ENCODE data around the gene OR2B3.
"Not testable (repeated sequence)": the region's sequence is repeated elsewhere in the genome, so short reads cannot be mapped to it uniquely, and the experiment has no call there.

Gene OR2B3, protein sequence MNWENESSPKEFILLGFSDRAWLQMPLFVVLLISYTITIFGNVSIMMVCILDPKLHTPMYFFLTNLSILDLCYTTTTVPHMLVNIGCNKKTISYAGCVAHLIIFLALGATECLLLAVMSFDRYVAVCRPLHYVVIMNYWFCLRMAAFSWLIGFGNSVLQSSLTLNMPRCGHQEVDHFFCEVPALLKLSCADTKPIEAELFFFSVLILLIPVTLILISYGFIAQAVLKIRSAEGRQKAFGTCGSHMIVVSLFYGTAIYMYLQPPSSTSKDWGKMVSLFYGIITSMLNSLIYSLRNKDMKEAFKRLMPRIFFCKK

GRCh38 chr6:29087213-29087612, at the start of gene OR2B3:
OR2B3 (minus strand) TSS chr6:29087313; CDS start chr6:29087248, 65 bp downstream.
- no peak for DNase-seq

DNA sequence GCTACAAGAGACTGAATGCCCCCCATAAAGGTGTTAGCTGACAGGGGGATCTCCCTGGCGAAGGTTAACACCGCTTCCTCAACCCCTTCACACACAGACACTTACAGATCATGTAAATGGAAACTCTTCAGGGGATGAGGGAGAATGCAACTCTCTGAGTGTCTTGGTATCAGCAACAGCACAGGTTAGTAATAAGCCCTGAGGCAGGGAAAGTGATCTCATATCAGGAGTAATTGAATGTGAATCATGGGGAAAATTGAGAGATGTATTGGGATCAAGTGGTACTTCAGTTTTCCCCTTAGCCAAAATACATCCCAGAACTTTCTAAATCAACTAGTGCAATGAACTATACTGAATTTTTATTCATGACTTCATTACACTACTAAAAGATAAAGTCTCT, 44.6 kb upstream of the OR2B3 start:
- no peak for DNase-seq

GRCh38 chr6:29130644-29131043, 43.5 kb upstream of the OR2B3 start:
- no peak for DNase-seq

- no peak for DNase-seq
Measured at GRCh38 chr6:29129326-29130012, 42.4 kb upstream of the OR2B3 start.

GRCh38 chr6:29114964-29115363, 27.9 kb upstream of the OR2B3 start:
- not testable (repeated sequence) for DNase-seq

DNA sequence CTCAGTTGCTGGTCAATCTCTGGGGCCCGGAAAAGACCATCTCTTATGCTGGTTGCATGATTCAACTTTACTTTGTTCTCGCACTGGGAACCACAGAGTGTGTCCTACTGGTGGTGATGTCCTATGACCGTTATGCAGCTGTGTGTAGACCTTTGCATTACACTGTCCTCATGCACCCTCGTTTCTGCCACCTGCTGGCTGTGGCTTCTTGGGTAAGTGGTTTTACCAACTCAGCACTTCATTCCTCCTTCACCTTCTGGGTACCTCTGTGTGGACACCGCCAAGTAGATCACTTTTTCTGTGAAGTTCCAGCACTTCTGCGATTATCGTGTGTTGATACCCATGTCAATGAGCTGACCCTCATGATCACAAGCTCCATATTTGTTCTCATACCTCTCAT, 25.0 kb upstream of the OR2B3 start:
- no peak for DNase-seq

GRCh38 chr6:29107758-29108157, 20.6 kb upstream of the OR2B3 start, which contains the start of gene OR2J3:
OR2J3 (plus strand) TSS chr6:29108058; CDS start chr6:29111891, 3,833 bp downstream.
- DNase-seq: no peak

- no peak for DNase-seq
Measured at GRCh38 chr6:29099190-29099589, 12.1 kb upstream of the OR2B3 start, which contains the start of gene OR2J1. OR2J1 (plus strand) TSS chr6:29099490; CDS start chr6:29100943, 1,453 bp downstream.

- DNase-seq: no peak
Measured at GRCh38 chr6:29097803-29098202, 10.7 kb upstream of the OR2B3 start.

DNA sequence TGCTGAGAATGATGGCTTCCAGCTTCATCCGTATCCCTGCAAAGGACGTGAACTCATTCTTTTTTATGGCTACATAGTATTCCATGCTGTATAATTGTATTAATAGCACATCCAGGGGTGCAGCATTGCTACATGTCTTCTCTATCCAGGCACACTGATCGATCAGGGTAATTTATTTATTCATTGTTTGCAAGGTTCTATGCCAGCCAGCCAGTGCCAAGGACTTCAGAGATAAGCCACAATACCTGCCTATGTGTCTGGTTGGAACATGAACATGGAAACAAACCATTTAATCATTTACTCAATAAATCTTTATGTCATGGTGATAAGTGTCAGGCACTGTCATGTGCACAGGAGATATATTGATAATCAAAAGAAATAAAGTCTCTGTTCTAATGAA, 5.8 kb upstream of the OR2B3 start:
- DNase-seq: no peak

GRCh38 chr6:29082457-29082856, 4.7 kb downstream of the OR2B3 start:
- DNase-seq: no peak

- no peak for DNase-seq
Measured at GRCh38 chr6:29081312-29081711, 5.8 kb downstream of the OR2B3 start.

GRCh38 chr6:29079203-29079602, 7.9 kb downstream of the OR2B3 start:
- no peak for DNase-seq

- DNase-seq: no peak
Measured at GRCh38 chr6:29071831-29072723, 15.0 kb downstream of the OR2B3 start.

DNA sequence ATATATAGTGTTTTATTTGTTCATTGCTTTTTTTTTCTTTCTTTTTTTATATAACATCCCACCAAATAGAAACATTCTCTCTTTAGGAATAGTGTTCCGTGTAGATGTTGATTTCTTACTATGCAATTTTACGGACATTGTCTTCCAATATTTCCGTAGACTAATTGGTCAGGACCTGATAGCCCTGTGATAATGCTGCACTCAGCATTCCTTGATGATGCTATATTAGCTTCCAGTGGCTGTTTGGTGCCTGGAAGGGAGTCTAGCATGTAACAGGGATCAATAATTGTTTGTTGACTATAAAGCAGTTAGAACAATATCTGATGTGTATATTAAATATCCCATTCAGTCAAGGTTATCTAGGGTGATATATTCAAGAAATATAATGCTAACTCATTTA, 35.4 kb downstream of the OR2B3 start:
- no peak for DNase-seq

- DNase-seq: no peak
Measured at GRCh38 chr6:29045075-29045474, 42.0 kb downstream of the OR2B3 start, which contains the start of gene OR2W1. OR2W1 (minus strand) TSS chr6:29045175; CDS start chr6:29045175, 0 bp downstream.

Measured in stimulated activated CD4-positive, alpha-beta T cell treated with anti-CD3 and anti-CD28 coated beads, Interleukin-4, amount 100 ng/mL, for 24 hours (primary cell).